PC-9 (cell line): ENCODE data around the gene METTL15.
"Not testable (repeated sequence)": the region's sequence is repeated elsewhere in the genome, so short reads cannot be mapped to it uniquely, and the experiment has no call there.

Experiments
- EZH2 ChIP-seq: fragments of 200-600 bp; sonication (generic); IDR thresholded peaks from 2 replicates; pipeline ENCODE4 v1.8.0; 2017; ENCODE audit warnings: antibody characterized with exemption, low read depth
- TF ChIP-seq, protein P1 (sequence below): fragments of 200-600 bp; sonication (generic); conservative IDR thresholded peaks from 2 replicates; pipeline ENCODE4 v1.6.1; 2017; ENCODE audit warnings: mixed run types, antibody characterized with exemption, mild to moderate bottlenecking, moderate library complexity

DNA sequence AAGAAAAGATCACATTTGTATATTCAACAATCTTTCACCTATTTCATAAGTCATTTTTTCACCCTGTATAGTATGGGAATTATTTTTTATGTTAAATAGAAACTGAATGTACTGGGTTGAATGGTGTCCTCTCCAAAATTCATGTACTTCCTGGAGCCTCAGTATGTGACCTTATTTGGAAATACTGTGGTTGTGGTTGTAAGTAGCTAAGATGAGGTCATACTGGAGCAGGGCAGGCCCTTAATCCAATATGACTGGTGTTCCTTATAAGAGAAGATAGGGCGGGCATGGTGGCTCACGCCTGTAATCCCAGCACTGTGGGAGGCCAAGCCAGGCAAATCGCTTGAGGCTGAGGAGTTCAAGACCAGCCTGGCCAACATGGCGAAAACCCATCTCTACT, 224.2 kb downstream of the METTL15 start:
- TF ChIP-seq, protein P1, sequence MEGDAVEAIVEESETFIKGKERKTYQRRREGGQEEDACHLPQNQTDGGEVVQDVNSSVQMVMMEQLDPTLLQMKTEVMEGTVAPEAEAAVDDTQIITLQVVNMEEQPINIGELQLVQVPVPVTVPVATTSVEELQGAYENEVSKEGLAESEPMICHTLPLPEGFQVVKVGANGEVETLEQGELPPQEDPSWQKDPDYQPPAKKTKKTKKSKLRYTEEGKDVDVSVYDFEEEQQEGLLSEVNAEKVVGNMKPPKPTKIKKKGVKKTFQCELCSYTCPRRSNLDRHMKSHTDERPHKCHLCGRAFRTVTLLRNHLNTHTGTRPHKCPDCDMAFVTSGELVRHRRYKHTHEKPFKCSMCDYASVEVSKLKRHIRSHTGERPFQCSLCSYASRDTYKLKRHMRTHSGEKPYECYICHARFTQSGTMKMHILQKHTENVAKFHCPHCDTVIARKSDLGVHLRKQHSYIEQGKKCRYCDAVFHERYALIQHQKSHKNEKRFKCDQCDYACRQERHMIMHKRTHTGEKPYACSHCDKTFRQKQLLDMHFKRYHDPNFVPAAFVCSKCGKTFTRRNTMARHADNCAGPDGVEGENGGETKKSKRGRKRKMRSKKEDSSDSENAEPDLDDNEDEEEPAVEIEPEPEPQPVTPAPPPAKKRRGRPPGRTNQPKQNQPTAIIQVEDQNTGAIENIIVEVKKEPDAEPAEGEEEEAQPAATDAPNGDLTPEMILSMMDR = not testable (repeated sequence)
- TF ChIP-seq EZH2 = not testable (repeated sequence)
